HUES48 (cell line): ENCODE results near the gene TRAPPC6A.

Experiments
- H3K27ac ChIP-seq: one replicate; pipeline ENCODE4 v1.7.0; 2013; ENCODE audit warnings: low read depth, low read length, inconsistent platforms
- H3K27me3 ChIP-seq: 2 replicates; pipeline ENCODE4 v1.6.1; 2013; ENCODE audit warnings: mild to moderate bottlenecking, low read length; ENCODE audit not compliant: control insufficient read depth, insufficient read depth
- H3K36me3 ChIP-seq: 2 replicates; pipeline ENCODE4 v1.6.1; 2013; ENCODE audit warnings: low read length; ENCODE audit not compliant: control insufficient read depth, insufficient read depth
- H3K4me1 ChIP-seq: 2 replicates; pipeline ENCODE4 v1.6.1; 2013; ENCODE audit warnings: mild to moderate bottlenecking, low read length; ENCODE audit not compliant: control insufficient read depth, insufficient read depth
- H3K4me3 ChIP-seq: 2 replicates; pipeline ENCODE4 v1.5.1; 2013; ENCODE audit warnings: mild to moderate bottlenecking, low read depth, low read length
- H3K9ac ChIP-seq: 2 replicates; pipeline ENCODE4 v1.6.1; 2013; ENCODE audit warnings: mild to moderate bottlenecking, low read depth, low read length, moderate library complexity
- H3K9me3 ChIP-seq: 2 replicates; pipeline ENCODE4 v1.6.1; 2013; ENCODE audit warnings: low read length; ENCODE audit not compliant: control insufficient read depth, insufficient read depth

Gene TRAPPC6A

DNA sequence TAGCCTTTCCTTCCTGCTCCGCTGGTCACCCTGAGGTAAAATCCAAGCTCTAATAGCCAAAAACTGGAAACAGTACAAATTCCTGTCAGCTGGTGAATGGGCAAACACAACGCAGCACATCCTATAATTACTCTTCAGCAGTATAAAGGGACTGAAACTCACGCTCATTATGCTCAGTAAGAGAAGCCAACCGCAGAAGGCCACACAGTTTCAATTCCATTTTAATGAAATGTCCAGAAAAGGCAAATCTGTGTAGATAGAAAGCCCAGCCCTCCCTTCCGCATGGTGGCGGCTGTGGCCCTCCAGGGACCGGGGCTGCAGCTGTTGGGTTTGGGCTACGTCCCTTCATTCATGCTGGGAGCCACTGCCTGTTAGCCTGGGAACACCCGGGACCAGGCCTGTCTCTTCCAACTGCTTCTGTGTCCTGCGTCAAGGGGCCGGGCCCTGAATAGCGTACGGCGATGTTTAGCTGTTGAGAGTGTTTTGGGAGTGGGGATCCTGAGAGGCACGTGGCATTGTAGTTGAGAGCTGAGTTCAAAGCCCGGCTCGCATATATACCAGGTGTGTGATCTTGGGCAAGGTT lies 40.8 kb downstream of the TRAPPC6A start:
- Histone ChIP-seq H3K36me3 (peaks cover 16% of the 10 kb centered on the region), H3K9ac (no peak overlapping the region), H3K27ac (no peak overlapping the region), H3K27me3 (no peaks in the 10 kb centered on the region), H3K9me3 (no peaks in the 10 kb centered on the region), H3K4me3 (no peak overlapping the region), H3K4me1 (0 out of 2 replicates have a peak, but pooled peaks cover 13% of the 10 kb centered on the region)

DNA sequence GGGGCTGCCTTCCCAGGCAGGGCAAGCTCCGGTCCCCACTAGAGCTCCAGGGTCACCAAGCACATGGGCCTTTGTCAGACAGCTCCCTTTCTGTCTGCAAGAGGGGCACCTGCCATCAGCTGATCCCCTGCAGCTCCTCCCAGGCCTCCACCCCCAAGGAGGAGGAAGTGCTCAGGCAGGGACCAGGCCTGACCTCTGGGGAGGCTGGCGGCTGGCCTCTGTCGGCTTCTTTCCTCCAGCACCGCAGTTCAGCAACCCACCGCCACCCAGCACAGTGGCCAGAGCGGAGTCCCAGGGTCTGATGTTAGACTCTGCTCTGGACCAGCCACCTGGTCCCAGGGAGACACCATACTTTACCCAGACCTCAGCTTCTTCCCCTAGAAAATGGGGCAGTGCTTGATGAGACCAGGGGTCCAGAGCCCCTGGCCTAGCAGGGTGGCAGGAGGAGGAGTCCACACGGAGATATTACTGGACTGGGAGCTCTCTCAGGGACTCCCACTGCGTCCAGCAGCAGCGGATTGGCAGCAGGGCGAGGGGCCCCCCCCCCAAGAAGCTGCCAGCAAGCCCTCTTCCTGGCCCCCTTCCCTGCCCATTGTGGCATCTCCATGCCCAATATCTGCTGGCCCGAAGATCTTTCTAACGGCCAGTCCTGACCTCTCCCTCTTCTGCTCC lies 41.4 kb downstream of the TRAPPC6A start:
- no peak overlapping the region for H3K4me3 ChIP-seq
- no peak overlapping the region; the same call in 1 of the 2 replicates for H3K9ac ChIP-seq
- H3K27ac ChIP-seq: no peak overlapping the region
- no peaks in the 10 kb centered on the region for H3K9me3 ChIP-seq
- H3K36me3 ChIP-seq: peaks cover 11% of the 10 kb centered on the region; the same call in 1 of the 2 replicates
- no peaks in the 10 kb centered on the region for H3K27me3 ChIP-seq
- 0 out of 2 replicates have a peak, but pooled peaks cover 13% of the 10 kb centered on the region for H3K4me1 ChIP-seq

DNA sequence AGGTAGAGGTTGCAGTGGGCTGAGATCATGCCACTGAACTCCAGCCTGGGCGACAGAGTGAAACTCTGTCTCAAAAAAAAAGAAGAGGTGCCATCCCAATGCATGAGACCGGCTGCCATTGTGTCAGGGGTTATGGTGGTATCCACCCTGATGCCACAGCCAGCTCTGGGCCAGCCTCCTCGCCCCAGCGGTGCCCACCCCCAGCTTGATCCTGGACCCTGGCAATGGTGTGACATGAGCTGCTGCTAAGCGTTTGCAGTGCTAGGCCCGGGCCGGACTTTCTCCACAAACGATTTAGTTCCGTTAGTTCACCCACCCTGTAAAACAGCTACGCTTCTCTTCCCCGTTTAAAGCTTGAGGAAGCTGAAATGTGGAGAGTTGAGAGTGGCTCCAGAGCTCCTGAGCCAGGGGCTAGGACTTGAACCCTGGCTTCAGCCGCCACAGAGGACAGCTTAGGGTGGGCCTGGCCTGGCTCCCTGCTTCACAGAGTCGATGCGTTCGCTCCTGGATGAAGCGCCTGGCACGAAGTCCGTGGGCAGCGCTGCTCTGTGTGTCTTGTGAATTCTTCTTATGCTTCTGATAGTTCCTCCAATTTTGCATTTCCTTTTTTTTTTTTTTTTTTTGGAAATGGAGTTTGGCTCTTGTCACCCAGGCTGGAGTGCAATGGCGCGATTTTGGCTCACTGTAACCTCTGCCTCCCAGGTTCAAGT lies 42.7 kb downstream of the TRAPPC6A start:
- Histone ChIP-seq H3K36me3 (no peaks in the 10 kb centered on the region), H3K4me3 (no peak overlapping the region), H3K9ac (no peak overlapping the region), H3K27me3 (no peaks in the 10 kb centered on the region), H3K9me3 (no peaks in the 10 kb centered on the region), H3K27ac (no peak overlapping the region), H3K4me1 (peaks cover 20% of the 10 kb centered on the region; the same call in 1 of the 2 replicates)

DNA sequence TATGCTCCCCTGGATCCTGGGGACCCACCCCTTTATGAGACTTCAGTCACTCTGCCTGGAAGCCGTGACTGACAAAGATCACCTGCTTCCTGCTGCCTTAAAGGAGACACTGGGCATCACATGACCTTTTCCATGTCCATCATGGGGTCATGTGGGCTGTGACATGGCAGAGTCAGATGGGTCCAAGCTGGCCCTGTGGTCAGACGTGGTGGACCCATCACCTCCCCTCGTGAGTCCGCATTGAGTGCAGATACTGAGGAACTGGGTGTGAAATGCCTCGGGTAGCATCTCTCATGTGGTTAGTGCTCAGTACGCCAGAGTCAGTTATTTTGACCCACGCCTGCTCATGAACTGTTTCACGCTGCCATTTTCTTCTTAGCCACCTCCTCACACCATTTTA lies 44.4 kb downstream of the TRAPPC6A start:
- no peak overlapping the region for H3K4me3 ChIP-seq
- H3K9me3 ChIP-seq: no peaks in the 10 kb centered on the region
- H3K36me3 ChIP-seq: peaks cover 2% of the 10 kb centered on the region; the same call in 1 of the 2 replicates
- H3K4me1 ChIP-seq: peaks cover 21% of the 10 kb centered on the region; the same call in 1 of the 2 replicates
- no peak overlapping the region for H3K9ac ChIP-seq
- H3K27ac ChIP-seq: no peak overlapping the region
- H3K27me3 ChIP-seq: no peaks in the 10 kb centered on the region

DNA sequence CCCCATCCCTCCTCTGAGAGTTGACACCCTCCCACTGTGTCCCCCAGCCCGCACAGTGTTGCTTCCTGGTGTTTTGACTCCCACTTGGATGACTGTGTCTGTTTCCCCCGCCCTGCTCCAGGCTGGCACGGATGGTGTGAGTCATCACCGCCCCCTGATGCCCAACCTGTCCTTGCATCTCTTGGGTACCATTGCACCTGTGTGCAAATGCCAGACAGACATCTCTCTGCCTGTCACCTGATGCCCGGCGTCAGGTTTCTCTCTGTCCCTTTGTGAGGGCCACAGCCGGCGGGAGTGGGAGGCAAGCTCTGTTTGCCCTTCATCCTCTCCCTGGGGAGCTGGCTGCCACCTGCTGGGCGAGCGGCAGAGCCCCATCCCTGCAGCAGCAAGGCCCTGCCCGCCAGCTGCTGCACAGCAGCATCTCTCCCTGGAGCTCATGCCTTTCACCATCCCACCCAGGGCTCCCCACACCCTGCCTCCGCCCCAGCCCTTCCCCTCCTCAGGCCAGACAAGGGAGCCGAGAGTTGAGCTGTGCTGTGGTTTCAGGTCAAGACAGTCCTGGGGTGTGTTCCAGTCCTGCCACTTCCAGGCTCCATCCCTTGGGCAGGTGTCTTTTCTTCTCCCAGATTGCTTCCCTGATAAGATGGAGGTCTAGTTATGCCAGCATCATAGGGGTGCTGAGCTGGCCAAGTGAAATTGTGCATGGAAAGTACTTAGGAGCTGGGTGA lies 47.0 kb downstream of the TRAPPC6A start:
- Histone ChIP-seq H3K9me3 (no peaks in the 10 kb centered on the region), H3K9ac (no peak overlapping the region), H3K27me3 (no peaks in the 10 kb centered on the region), H3K4me1 (peaks cover 8% of the 10 kb centered on the region; the same call in 1 of the 2 replicates), H3K36me3 (peaks cover 3% of the 10 kb centered on the region; the same call in 1 of the 2 replicates), H3K4me3 (no peak overlapping the region), H3K27ac (no peak overlapping the region)

DNA sequence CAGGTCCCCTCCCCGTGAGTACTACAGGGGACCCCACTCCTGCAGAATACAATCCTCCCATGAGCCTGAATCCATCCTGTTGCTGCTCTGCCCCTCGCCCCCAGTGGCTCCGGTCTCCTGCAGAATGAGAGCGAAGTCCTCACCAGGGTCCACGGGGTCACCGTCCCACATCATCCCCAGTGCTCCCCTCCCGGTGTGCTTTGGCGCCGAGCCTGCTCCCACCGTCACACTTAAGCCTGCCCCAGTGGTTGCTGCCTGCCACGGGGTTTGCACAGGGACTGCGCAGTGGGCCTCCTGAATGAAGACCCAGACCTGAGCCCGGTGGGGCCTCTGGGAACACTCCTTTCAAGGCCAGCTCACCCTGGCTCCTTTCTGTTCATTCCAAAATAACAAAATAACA lies 47.8 kb downstream of the TRAPPC6A start:
- H3K9me3 ChIP-seq: no peaks in the 10 kb centered on the region
- peaks cover 3% of the 10 kb centered on the region; the same call in 1 of the 2 replicates for H3K36me3 ChIP-seq
- H3K4me1 ChIP-seq: peaks cover 8% of the 10 kb centered on the region; the same call in 1 of the 2 replicates
- H3K4me3 ChIP-seq: no peak overlapping the region
- no peak overlapping the region for H3K9ac ChIP-seq
- no peak overlapping the region for H3K27ac ChIP-seq
- H3K27me3 ChIP-seq: no peaks in the 10 kb centered on the region

DNA sequence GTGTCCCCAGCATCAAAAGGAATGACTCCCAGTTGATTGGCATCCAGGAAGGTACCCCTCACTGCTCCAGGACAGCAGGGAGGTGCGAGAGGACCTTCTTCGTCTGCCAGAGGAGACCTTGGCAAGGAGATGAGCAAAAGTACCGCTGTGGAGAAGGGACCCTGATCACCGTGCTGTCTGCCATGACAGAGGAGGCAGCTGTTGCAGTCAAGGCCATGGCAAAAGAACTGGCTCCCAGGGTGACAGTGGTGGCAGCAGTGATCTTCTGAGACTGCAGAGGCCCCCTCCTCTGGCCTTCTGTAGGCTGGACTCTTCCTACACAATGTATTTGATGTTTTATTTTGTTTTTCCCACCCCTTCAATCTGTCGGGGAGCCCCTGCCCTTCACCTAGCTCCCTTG lies 49.2 kb downstream of the TRAPPC6A start:
- H3K27ac ChIP-seq: no peak overlapping the region
- no peak overlapping the region for H3K9ac ChIP-seq
- no peak overlapping the region for H3K4me3 ChIP-seq
- H3K36me3 ChIP-seq: peaks cover 3% of the 10 kb centered on the region; the same call in 1 of the 2 replicates
- no peaks in the 10 kb centered on the region for H3K27me3 ChIP-seq
- peaks cover 8% of the 10 kb centered on the region; the same call in 1 of the 2 replicates for H3K4me1 ChIP-seq
- H3K9me3 ChIP-seq: no peaks in the 10 kb centered on the region

DNA sequence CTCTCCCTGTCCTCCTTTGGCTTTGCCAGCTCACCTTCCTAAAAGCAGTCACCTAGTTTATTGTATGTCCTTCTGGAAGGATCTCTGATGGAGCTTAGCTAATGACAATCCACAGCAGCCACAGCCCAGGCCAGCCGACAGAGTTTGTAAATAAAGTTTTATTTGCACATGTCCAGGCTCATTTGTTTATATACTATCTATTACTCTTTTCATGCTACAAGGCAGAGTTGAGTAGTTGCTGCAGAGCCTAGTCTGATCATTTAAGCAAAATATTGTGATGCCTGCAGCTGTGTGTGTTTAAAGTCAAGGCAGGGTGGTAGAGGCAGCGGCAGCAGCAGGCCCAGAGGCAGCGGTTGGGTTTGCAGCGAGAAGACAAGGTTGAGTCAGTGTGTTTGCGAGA lies 49.9 kb downstream of the TRAPPC6A start:
- H3K4me1 ChIP-seq: peaks cover 8% of the 10 kb centered on the region; the same call in 1 of the 2 replicates
- peaks cover 3% of the 10 kb centered on the region; the same call in 1 of the 2 replicates for H3K36me3 ChIP-seq
- no peak overlapping the region for H3K27ac ChIP-seq
- H3K27me3 ChIP-seq: no peaks in the 10 kb centered on the region
- H3K4me3 ChIP-seq: no peak overlapping the region
- no peaks in the 10 kb centered on the region for H3K9me3 ChIP-seq
- no peak overlapping the region for H3K9ac ChIP-seq

DNA sequence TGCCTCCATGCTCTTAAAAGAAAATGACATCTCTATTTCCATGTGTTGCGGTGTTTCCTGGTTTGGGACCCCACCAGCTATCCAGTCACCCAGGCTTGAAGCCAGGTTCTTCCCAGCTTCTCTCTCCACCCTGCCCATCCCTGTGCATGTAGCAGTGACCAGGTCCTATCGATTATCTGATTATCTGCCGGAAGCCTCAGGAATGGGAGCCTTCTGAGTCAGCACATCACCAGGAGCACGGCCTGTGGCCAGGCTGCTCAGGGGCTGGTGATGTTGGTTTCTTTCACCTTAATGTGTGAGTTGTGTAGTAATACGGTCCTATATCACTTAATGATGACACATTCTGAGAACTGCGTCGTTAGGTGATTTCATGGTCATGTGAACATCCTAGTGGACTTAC lies 51.4 kb downstream of the TRAPPC6A start:
- Histone ChIP-seq H3K27ac (no peak overlapping the region), H3K4me3 (no peak overlapping the region), H3K9me3 (no peaks in the 10 kb centered on the region), H3K4me1 (peaks cover 8% of the 10 kb centered on the region; the same call in 1 of the 2 replicates), H3K27me3 (no peaks in the 10 kb centered on the region), H3K36me3 (peaks cover 3% of the 10 kb centered on the region; the same call in 1 of the 2 replicates), H3K9ac (no peak overlapping the region)

DNA sequence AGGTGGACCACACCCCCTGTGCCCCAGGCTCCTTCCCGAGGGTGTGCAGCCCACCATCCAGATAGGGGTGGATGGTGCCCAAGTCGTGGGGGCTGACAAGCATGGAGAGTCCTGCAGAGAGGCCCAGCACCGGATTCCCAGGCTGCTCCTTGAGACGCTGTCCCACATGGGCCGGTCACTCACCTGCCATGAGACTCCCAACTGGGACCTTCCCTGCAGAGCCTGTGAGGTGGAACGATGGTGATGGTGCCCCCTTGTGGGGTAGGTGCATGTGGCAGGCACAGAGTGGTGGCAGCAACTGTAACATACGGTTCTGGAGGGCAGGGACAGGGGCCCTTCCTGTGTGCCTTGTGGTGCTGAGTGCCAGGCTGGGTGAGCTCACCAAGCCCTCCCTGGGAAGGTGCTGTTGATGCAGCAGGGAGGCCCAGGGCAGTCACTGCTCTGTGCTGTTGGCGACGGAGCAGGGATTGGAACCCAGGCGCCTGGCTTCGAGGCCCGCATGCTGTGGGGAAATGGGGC lies 52.0 kb downstream of the TRAPPC6A start:
- Histone ChIP-seq H3K4me3 (no peak overlapping the region), H3K27ac (no peak overlapping the region), H3K4me1 (peaks cover 8% of the 10 kb centered on the region; the same call in 1 of the 2 replicates)

More for the DNA sequence above, 52.0 kb downstream of the TRAPPC6A start:
- Histone ChIP-seq H3K27me3 (no peaks in the 10 kb centered on the region), H3K9me3 (no peaks in the 10 kb centered on the region), H3K9ac (no peak overlapping the region), H3K36me3 (peaks cover 3% of the 10 kb centered on the region; the same call in 1 of the 2 replicates)
